Fibroblast of villous mesenchyme (primary cell): Measurements from ENCODE around the gene OR9Q1. TPM values are rescaled to one million over a fixed set of nuclear protein-coding genes. Genes with fewer than 3 reads are reported as not detected.

Experiments used
- DNase-seq: peaks from one replicate; pipeline ENCODE4 v3.0.0-alpha.2; 2010; ENCODE audit warnings: low read depth
- H3K4me3 ChIP-seq: 2 replicates; pipeline ENCODE4 v1.5.1; 2011; ENCODE audit warnings: low read depth, mild to moderate bottlenecking, low read length
- CTCF ChIP-seq: IDR thresholded peaks from 2 replicates; pipeline ENCODE4 v1.5.1; 2012; ENCODE audit warnings: low read depth, mild to moderate bottlenecking, low read length; ENCODE audit not compliant: insufficient read depth
- total RNA-seq: library from RNA; depleted of rRNA; stranded (reverse); fragments of >200 nt; gene quantifications from 2 replicates; pipeline ENCODE4 v1.2.3, GENCODE V29; 2012

OR9Q1 gene, protein sequence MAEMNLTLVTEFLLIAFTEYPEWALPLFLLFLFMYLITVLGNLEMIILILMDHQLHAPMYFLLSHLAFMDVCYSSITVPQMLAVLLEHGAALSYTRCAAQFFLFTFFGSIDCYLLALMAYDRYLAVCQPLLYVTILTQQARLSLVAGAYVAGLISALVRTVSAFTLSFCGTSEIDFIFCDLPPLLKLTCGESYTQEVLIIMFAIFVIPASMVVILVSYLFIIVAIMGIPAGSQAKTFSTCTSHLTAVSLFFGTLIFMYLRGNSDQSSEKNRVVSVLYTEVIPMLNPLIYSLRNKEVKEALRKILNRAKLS
- not detected in 2 replicates for total RNA-seq

DNA sequence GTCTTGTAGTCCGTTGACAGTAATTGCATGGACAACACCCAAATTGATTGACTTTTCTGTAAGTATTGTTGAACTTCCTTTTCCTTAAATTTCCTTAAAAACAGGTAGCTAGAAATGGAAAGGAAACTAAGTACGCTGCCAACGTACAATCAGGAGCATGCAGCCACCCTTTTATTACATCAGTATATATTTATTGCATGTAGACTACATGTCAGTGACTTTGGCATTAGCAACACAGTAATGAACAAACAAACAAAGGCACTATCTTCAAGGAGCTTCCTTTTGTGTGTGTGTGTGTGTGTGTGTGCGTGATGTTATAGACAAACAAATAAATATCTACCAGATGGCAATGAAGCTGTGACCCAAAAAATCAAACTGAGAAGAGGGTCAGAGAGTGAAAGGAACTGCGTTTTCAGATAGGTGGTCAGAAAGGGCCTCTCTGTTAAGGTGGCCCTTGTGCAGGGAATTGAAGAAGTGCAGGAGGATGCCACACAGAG is at the start of gene OR9Q1:
TSS of gene OR9Q1 (plus strand) at position 447 of the 497 bp plus-strand sequence. CDS start 155,564 bp downstream, outside the sequence.
- TF ChIP-seq CTCF: no peak
- no peak within 1 kb of the TSS for H3K4me3 ChIP-seq
- DNase-seq: no peak

GRCh38 chr11:57974132-57974531 is 49.5 kb upstream of the OR9Q1 start:
- no peak for TF ChIP-seq CTCF
- no peak overlapping the region for H3K4me3 ChIP-seq
- DNase-seq: no peak

DNA sequence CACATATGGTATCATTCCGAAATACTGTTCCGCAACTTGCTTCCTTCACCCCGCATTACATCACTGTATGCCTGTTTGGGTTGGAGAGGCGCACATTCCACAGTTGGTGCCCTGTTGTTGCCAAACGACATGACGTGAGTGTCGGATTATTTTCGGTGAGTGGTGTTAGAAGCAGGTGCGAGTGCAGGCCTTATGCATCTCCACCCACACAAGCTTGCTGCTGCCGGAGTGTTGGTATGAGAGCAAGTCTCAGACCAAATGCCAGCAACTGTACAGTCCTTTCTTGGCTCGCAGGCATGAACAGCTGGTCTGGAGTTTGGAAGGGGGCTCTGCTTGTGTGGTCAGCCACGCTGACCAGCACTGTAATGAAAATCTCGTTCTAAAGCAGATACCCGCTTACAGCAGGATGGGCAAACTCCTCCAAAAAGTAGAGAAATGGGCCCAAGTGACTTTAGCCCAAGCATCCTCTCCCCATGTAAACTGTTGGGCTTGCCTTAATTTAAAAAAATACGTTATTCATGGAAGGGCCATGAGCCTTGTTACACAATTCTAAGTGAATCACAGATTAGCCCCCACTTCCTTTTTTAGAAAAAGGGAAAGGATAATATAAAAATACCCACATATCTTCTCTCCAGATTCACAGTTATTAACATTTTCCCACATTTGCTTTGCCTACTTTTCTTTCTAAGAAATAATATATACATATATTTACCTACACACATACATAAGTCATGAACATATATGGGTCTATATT is 48.7 kb upstream of the OR9Q1 start:
- DNase-seq: no peak
- TF ChIP-seq CTCF: no peak
- no peak overlapping the region for H3K4me3 ChIP-seq

DNA sequence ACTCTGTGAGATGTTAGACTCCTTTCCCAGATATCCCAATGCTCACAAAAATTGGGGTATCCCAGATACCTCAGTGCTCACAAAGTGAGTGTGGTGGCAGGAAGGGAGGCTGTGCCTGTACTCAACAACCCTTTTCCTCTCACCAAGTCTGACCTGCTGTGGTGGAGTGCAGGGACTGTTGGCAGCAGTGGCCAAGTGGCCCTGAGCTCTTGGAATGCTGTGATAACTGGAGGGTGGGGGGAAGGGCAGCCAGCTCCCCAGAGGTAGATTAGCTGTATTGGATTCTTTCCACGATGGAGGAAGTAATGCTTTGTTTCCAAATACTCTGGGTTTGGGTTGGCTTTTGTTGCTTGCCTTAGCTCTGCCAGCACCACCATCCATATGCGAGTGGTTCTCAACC is 46.0 kb upstream of the OR9Q1 start:
- no peak for TF ChIP-seq CTCF
- DNase-seq: no peak
- no peak overlapping the region for H3K4me3 ChIP-seq

DNA sequence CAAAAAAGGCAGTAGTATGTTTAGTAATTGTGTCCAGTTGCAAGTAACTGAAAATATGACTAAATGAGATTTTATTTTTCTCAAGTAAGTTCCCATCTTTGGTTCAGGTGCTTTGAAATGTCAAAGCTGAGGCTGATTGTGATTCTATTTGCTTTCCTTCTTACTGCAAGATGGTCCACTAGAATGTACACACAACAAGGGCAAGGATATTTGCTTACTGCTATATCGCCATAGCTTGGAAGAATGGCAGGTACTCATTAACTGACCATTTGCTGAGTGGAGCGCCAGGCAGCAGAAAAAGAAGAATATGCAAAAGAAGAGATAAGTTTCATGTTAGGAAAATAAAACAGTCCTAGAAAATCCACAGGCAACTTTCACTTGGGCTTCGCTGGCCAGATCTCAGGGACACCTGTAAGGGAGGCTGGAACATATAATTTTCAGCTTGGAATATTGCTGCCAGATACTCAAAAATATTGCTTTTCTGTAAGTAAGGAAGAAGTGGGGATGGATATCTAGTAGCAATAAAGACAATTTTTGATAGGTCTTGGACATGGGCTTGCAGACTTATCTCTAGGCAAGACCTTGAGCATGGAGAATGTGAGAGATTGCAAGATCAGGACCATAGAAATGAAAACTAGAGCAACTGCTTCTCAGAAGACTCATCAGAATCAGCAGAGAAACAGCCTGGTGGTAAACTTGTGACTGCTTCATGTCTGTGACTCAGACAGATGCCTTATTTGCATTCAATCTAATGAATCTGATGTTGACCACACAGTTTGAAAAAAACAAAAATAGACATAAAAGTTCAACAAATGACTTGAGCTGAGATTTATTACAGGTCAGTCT is 44.8 kb upstream of the OR9Q1 start:
- peak; percentile 4 for DNase-seq
- TF ChIP-seq CTCF: no peak
- H3K4me3 ChIP-seq: no peak overlapping the region

- TF ChIP-seq CTCF: no peak
- no peak overlapping the region for H3K4me3 ChIP-seq
- no peak for DNase-seq
These were observed 44.1 kb upstream of the OR9Q1 start for GRCh38 chr11:57979532-57980079.
